Endothelial cell of umbilical vein (primary cell): ENCODE data around the gene CFAP45. TPM values are rescaled to one million over a fixed set of nuclear protein-coding genes. Genes with fewer than 3 reads are reported as not detected.

Source experiments
- BruUV-seq: library from RNA; stranded (reverse); fragments of 400-500 nt; replicated peaks from 2 replicates; lab custom pipeline; 2021; lab: Mats Ljungman, UMichigan
- CTCF ChIA-PET: fragments of 300-600, 350-600 bp; sonication (Branson Sonifier 250); formaldehyde crosslinking; loops from one replicate; lab custom pipeline; 2021; ENCODE audit warnings: antibody characterized with exemption, inconsistent platforms; lab: Charles Lee
- POLR2A ChIA-PET: fragments of 300-600, 350-600 bp; sonication (Branson Sonifier 250); formaldehyde crosslinking; loops from one replicate; lab custom pipeline; 2021; ENCODE audit warnings: antibody characterized with exemption, inconsistent platforms; lab: Charles Lee
- DNase-seq: peaks from one replicate; pipeline ENCODE4 v3.0.0-alpha.2; 2011; ENCODE audit warnings: low read depth, low spot score
- FAIRE-seq: peaks from 2 replicates; lab custom pipeline; 2011; peaks lifted over from hg19 to GRCh38; lab: Jason Lieb, UNC
- H2AFZ ChIP-seq: 2 replicates; pipeline ENCODE4 v1.6.0; 2012; ENCODE audit warnings: low read depth, low read length, control low read depth, inconsistent platforms
- H3K27ac ChIP-seq: 2 replicates; pipeline ENCODE4 v1.5.1; 2011; ENCODE audit warnings: low read depth, mild to moderate bottlenecking, control low read depth, low read length, moderate library complexity; ENCODE audit not compliant: insufficient read depth
- H3K27me3 ChIP-seq, 2 experiments: 2 replicates each; pipeline versions ENCODE4 v1.6.0 to v1.6.1; 2011; ENCODE audit warnings: low read length in 2 of 2, mixed read lengths in 1 of 2; ENCODE audit not compliant: control insufficient read depth in 2 of 2, insufficient read depth in 2 of 2
- H3K36me3 ChIP-seq, 2 experiments: 2 replicates in 1 of 2; 3 replicates in 1 of 2; pipeline ENCODE4 v1.5.1; 2011; ENCODE audit warnings: low read length in 2 of 2, mild to moderate bottlenecking in 1 of 2, moderate library complexity in 1 of 2; ENCODE audit not compliant: control insufficient read depth in 2 of 2, insufficient read depth in 2 of 2; ENCODE audit errors: extremely low read depth in 1 of 2
- H3K4me1 ChIP-seq: 3 replicates; pipeline ENCODE4 v1.5.1; 2011; ENCODE audit warnings: mild to moderate bottlenecking, low read length; ENCODE audit not compliant: control insufficient read depth, insufficient read depth; ENCODE audit errors: extremely low read depth
- H3K4me2 ChIP-seq: 2 replicates; pipeline ENCODE4 v1.6.1; 2011; ENCODE audit warnings: low read length, control low read depth, mixed read lengths; ENCODE audit not compliant: insufficient read depth
- H3K4me3 ChIP-seq, 3 experiments: fragments of 200-600 bp in 1 of 3; sonication (generic), shearing (Covaris generic) in 1 of 3; replicated peaks in 1 of 3; 2 replicates each; pipeline ENCODE4 v1.5.1; 2011 to 2016; ENCODE audit warnings: control low read depth in 3 of 3, low read length in 3 of 3, mild to moderate bottlenecking in 2 of 3, inconsistent platforms in 1 of 3, low read depth in 1 of 3, moderate library complexity in 1 of 3; ENCODE audit not compliant: insufficient read depth in 1 of 3
- H3K79me2 ChIP-seq: 2 replicates; pipeline ENCODE4 v1.6.0; 2012; ENCODE audit warnings: low read length, inconsistent platforms; ENCODE audit not compliant: control insufficient read depth, insufficient read depth
- H3K9ac ChIP-seq: replicated peaks from 2 replicates; pipeline ENCODE3; 2011; ENCODE audit warnings: low read length, control low read depth; ENCODE audit not compliant: insufficient read depth; ENCODE audit errors: extremely low read depth
- H3K9me1 ChIP-seq: replicated peaks from 3 replicates; pipeline ENCODE4 v1.6.0; 2011; ENCODE audit warnings: mild to moderate bottlenecking, low read length; ENCODE audit not compliant: control insufficient read depth, insufficient read depth; ENCODE audit errors: extremely low read depth
- H3K9me3 ChIP-seq: replicated peaks from 2 replicates; pipeline ENCODE4 v1.5.1; 2012; ENCODE audit warnings: low read length, inconsistent platforms; ENCODE audit not compliant: control insufficient read depth, insufficient read depth
- H4K20me1 ChIP-seq: replicated peaks from 2 replicates; pipeline ENCODE3; 2011; ENCODE audit warnings: mild to moderate bottlenecking, low read length; ENCODE audit not compliant: control insufficient read depth, insufficient read depth; ENCODE audit errors: extremely low read depth
- CTCF ChIP-seq, 2 donors: IDR thresholded peaks; 1 replicate in 1 of 2; 2 replicates in 1 of 2; pipeline ENCODE4 v1.5.1; 2011; ENCODE audit warnings: low read length in 2 of 2, mild to moderate bottlenecking in 2 of 2, moderate library complexity in 2 of 2, control low read depth in 1 of 2, inconsistent platforms in 1 of 2, low read depth in 1 of 2; ENCODE audit not compliant: insufficient read depth in 1 of 2; ENCODE audit errors: extremely low read depth in 1 of 2
- EZH2 ChIP-seq: IDR thresholded peaks from 2 replicates; pipeline ENCODE4 v1.6.1; 2012; ENCODE audit warnings: borderline replicate concordance, low read depth, mild to moderate bottlenecking, moderate library complexity, low read length, inconsistent platforms; ENCODE audit not compliant: severe bottlenecking
- FOS ChIP-seq: IDR thresholded peaks from 2 replicates; pipeline ENCODE4 v1.6.1; 2011; ENCODE audit warnings: mild to moderate bottlenecking, low read length, moderate library complexity, borderline replicate concordance; ENCODE audit not compliant: insufficient read depth
- GATA2 ChIP-seq: IDR thresholded peaks from 2 replicates; pipeline ENCODE4 v1.7.0; 2011; ENCODE audit warnings: low read depth, mild to moderate bottlenecking, moderate library complexity, mixed read lengths, low read length; ENCODE audit not compliant: insufficient read length, insufficient read depth
- JUN ChIP-seq: IDR thresholded peaks from 2 replicates; pipeline ENCODE4 v1.6.1; 2011; ENCODE audit warnings: borderline replicate concordance, low read depth; ENCODE audit not compliant: insufficient read length, insufficient read depth
- MAX ChIP-seq: IDR thresholded peaks from 2 replicates; pipeline ENCODE4 v1.6.1; 2011; ENCODE audit not compliant: insufficient read depth, insufficient read length
- MYC ChIP-seq: IDR thresholded peaks from one replicate; pipeline ENCODE4 v1.6.1; 2011; ENCODE audit warnings: mild to moderate bottlenecking, low read depth, low read length
- POLR2A ChIP-seq: IDR thresholded peaks from 2 replicates; pipeline ENCODE4 v1.6.1; 2012; ENCODE audit warnings: low read depth, mild to moderate bottlenecking, control low read depth, low read length
- POLR2AphosphoS5 ChIP-seq: IDR thresholded peaks from 2 replicates; pipeline ENCODE4 v1.6.1; 2012; ENCODE audit warnings: low read depth, mild to moderate bottlenecking, control low read depth, low read length, moderate library complexity; ENCODE audit not compliant: insufficient read depth
- dilution Hi-C: fragments of 300-500 bp; cut with MboI; formaldehyde crosslinking; loops from one replicate; pipeline ENCODE4 v1.15.0; 2019; ENCODE audit warnings: low sequenced_read_pairs; ENCODE audit not compliant: extremely low pct_ligation_motif_present
- intact Hi-C: fragments of 100-400 bp; cut with micrococcal nuclease; formaldehyde crosslinking; loops from one replicate; pipeline ENCODE4 v1.10.0; 2022
- polyA plus RNA-seq, 4 experiments: library from polyadenylated mRNA; depleted of rRNA in 3 of 4; stranded (reverse) in 3 of 4; unstranded in 1 of 4; fragments of >200 nt; gene quantifications; 2 replicates each; pipeline versions ENCODE4 v1.2.1 to v1.2.3, GENCODE V29; 2011 to 2012; ENCODE audit warnings: missing spikeins in 1 of 4
- total RNA-seq: library from RNA; stranded (reverse); gene quantifications from 2 replicates; pipeline ENCODE4 v1.2.3, GENCODE V29; 2021

The CFAP45 gene
- total and polyA plus RNA-seq, 2 donors (not counting 3 experiments of a cell fraction or from before 2014, with no cell fraction given), result 0.25 to 2.5 TPM

- H3K9me3 ChIP-seq, result no peaks in the 10 kb centered on the region
- intact Hi-C loops, result no loop called here
- peaks cover 5% of the 10 kb centered on the region for H3K4me1 ChIP-seq
- no peak for TF ChIP-seq JUN
- TF ChIP-seq MYC, result no peak
- TF ChIP-seq MAX, result no peak
- no peak for TF ChIP-seq POLR2A
- no peak for TF ChIP-seq EZH2
- no peak for TF ChIP-seq FOS
- TF ChIP-seq GATA2, result no peak
- no peak for TF ChIP-seq CTCF (IDR thresholded peaks at IDR 0.05; ENCODE audit: extremely low read depth in 1 of 2, insufficient read depth in 1 of 2, low read depth in 1 of 2, low read length in 2 of 2)
- no peak for TF ChIP-seq POLR2AphosphoS5
- H3K27me3 ChIP-seq, result peaks cover 28 to 38% of the 10 kb centered on the region in 2 experiments
- no peak for DNase-seq
- ChIA-PET CTCF (interaction anchor here (0.7 to 2.2 kb wide), 15 partner anchors 10 to 814 kb away, joined by 3 to 12 read pairs (median 4); partner anchors contain the start of genes CFAP45, DUSP23 and TAGLN2), POLR2A (interaction anchor here (0.8 kb wide), 1 partner anchor 23 kb away, joined by 4 read pairs; no protein-coding TSS in a partner anchor)
- H4K20me1 ChIP-seq, result no peaks in the 10 kb centered on the region
- H3K9me1 ChIP-seq, result no peaks in the 10 kb centered on the region
- BruUV-seq, result no TSS peak
- no peak overlapping the region for H3K27ac ChIP-seq
- H2AFZ ChIP-seq, result no peak overlapping the region
- no peak overlapping the region for H3K9ac ChIP-seq
- H3K4me2 ChIP-seq, result no peak overlapping the region
- H3K4me3 ChIP-seq, result no peak overlapping the region
- no peaks in the 10 kb centered on the region for H3K36me3 ChIP-seq
- dilution Hi-C loops, result no loop called here
- no peaks in the 10 kb centered on the region for H3K79me2 ChIP-seq
- FAIRE-seq, result no peak
Observed at GRCh38 chr1:159946242-159947187, 46.5 kb upstream of the CFAP45 start.
